ENCODE data around the gene MAGIX.

GRCh38 chrX:49162620-49163019, at the start of gene MAGIX:
- no peak for TF ChIP-seq CTCF (IDR thresholded peaks at IDR 0.05 in 8 of 11, conservative IDR thresholded peaks at IDR 0.05 in 3 of 11)
- TF ChIP-seq POLR2A (IDR thresholded peaks at IDR 0.05) = no peak
- TF ChIP-seq POLR2AphosphoS5 (IDR thresholded peaks at IDR 0.05) = no peak

Data from spleen (tissue), 7 donors.